ENCODE results near the gene SF3B5. TPM values are rescaled to one million over a fixed set of nuclear protein-coding genes. Genes with fewer than 3 reads are reported as not detected.

Gene SF3B5
- total and polyA plus RNA-seq, 2 of the 8 experiments (the other 6 are each of a cell fraction or from before 2014, with no cell fraction given): 195 to 588 TPM

- no peak overlapping the region for H2AFZ ChIP-seq (ENCODE audit: low read length)
- no peaks in the 10 kb centered on the region for H4K20me1 ChIP-seq (replicated peaks in 1 of 2; ENCODE audit: control insufficient read depth in 1 of 2, insufficient read depth in 2 of 2, low read length in 2 of 2)
- no peak overlapping the region for H4K8ac ChIP-seq (ENCODE audit: extremely low read depth, insufficient read depth, low read length)
- TF ChIP-seq EGR1 (IDR thresholded peaks at IDR 0.05; ENCODE audit: borderline replicate concordance, low read depth, low read length): no peak
- TF ChIP-seq CHD2 (IDR thresholded peaks at IDR 0.05; ENCODE audit: low read length): no peak
- no peak for TF ChIP-seq JUND (IDR thresholded peaks at IDR 0.05; ENCODE audit: low read length)
- no peak for TF ChIP-seq SP1 (IDR thresholded peaks at IDR 0.05; ENCODE audit: low read depth, low read length)
- POLR2A ChIA-PET (ENCODE audit: partially characterized antibody): no interaction called here
- no peaks in the 10 kb centered on the region for H3K79me1 ChIP-seq (ENCODE audit: low read depth, low read length)
- H2BK5ac ChIP-seq (ENCODE audit: low read depth, low read length): no peak overlapping the region
- no peaks in the 10 kb centered on the region; the same call in 1 of the 2 replicates for H3K23me2 ChIP-seq (ENCODE audit: low read depth, low read length)
- 75% methylated on average over 5 of the region's 5 CpGs; no CpG with 5 or more reads in 1 of the 2 experiments for WGBS, 2 experiments (ENCODE audit: extremely low coverage in 1 of 2, insufficient coverage in 1 of 2, insufficient read length in 1 of 2, insufficient replicate concordance in 2 of 2, low coverage in 1 of 2, low lambda C conversion rate in 2 of 2, missing lambda C conversion rate in 1 of 2)
- CTCF ChIA-PET (ENCODE audit: partially characterized antibody): interaction anchor here (0.9 to 2.0 kb wide), 6 partner anchors 9 to 170 kb away, joined by 3 to 9 read pairs (median 3); no protein-coding TSS in a partner anchor
- no peak overlapping the region for H3K4me3 ChIP-seq (ENCODE audit: extremely low read depth in 1 of 4, insufficient read depth in 2 of 4, low read depth in 3 of 4, low read length in 4 of 4)
- H3K14ac ChIP-seq (ENCODE audit: insufficient read length): no peak overlapping the region
- no peaks in the 10 kb centered on the region for H3K4me1 ChIP-seq (replicated peaks in 1 of 4; ENCODE audit: control insufficient read depth in 3 of 4, insufficient read depth in 4 of 4, low read length in 3 of 4)
- H4K5ac ChIP-seq (ENCODE audit: insufficient read length, low read depth, low read length): no peak overlapping the region
- H2AK5ac ChIP-seq (ENCODE audit: low read depth, low read length): no peak overlapping the region
- no peak overlapping the region for H3K23ac ChIP-seq (ENCODE audit: insufficient read length)
- H3K79me2 ChIP-seq (ENCODE audit: control insufficient read depth in 1 of 2, insufficient read depth in 2 of 2, low read length in 2 of 2): no peaks in the 10 kb centered on the region
- no peak overlapping the region for H3K9ac ChIP-seq (replicated peaks in 1 of 4; ENCODE audit: extremely low read depth in 1 of 4, low read depth in 3 of 4, low read length in 3 of 4)
- no peaks in the 10 kb centered on the region for H3K9me3 ChIP-seq (ENCODE audit: insufficient read depth in 2 of 2, low read depth in 1 of 2, low read length in 1 of 2)
- no peak overlapping the region for H3K4ac ChIP-seq (replicated peaks; ENCODE audit: insufficient read length, low read depth, low read length)
- no peak overlapping the region for H2BK20ac ChIP-seq (ENCODE audit: low read length)
- no peak overlapping the region for H3K27ac ChIP-seq (ENCODE audit: low read depth, low read length)
- H4K91ac ChIP-seq (replicated peaks; ENCODE audit: insufficient read length, low read length): no peak overlapping the region
- no peak overlapping the region for H2BK12ac ChIP-seq (ENCODE audit: low read depth, low read length)
- H3K27me3 ChIP-seq (replicated peaks in 1 of 4; ENCODE audit: control insufficient read depth in 3 of 4, extremely low read depth in 1 of 4, insufficient read depth in 3 of 4, low read length in 3 of 4): no peaks in the 10 kb centered on the region
- no peak overlapping the region for H3K18ac ChIP-seq (ENCODE audit: extremely low read depth, low read length)
- no peak overlapping the region for H3K56ac ChIP-seq (replicated peaks; ENCODE audit: insufficient read length, low read depth, low read length)
- no peak overlapping the region for H3K4me2 ChIP-seq (ENCODE audit: insufficient read depth in 1 of 2, low read depth in 2 of 2, low read length in 2 of 2)
- no peak for FAIRE-seq
- H2BK120ac ChIP-seq (replicated peaks; ENCODE audit: low read depth, low read length): no peak overlapping the region
- no peak overlapping the region for H2BK15ac ChIP-seq (ENCODE audit: low read length)
- no peak for DNase-seq (ENCODE audit: low read depth in 1 of 2, low spot score in 2 of 2)
- H3K36me3 ChIP-seq (ENCODE audit: control insufficient read depth in 2 of 4, insufficient read depth in 4 of 4, low read length in 3 of 4): no peaks in the 10 kb centered on the region
Observed at GRCh38 chr6:144110210-144110609, 14.8 kb upstream of the SF3B5 start.
